ENCODE measurements around the gene FRYL.

DNA sequence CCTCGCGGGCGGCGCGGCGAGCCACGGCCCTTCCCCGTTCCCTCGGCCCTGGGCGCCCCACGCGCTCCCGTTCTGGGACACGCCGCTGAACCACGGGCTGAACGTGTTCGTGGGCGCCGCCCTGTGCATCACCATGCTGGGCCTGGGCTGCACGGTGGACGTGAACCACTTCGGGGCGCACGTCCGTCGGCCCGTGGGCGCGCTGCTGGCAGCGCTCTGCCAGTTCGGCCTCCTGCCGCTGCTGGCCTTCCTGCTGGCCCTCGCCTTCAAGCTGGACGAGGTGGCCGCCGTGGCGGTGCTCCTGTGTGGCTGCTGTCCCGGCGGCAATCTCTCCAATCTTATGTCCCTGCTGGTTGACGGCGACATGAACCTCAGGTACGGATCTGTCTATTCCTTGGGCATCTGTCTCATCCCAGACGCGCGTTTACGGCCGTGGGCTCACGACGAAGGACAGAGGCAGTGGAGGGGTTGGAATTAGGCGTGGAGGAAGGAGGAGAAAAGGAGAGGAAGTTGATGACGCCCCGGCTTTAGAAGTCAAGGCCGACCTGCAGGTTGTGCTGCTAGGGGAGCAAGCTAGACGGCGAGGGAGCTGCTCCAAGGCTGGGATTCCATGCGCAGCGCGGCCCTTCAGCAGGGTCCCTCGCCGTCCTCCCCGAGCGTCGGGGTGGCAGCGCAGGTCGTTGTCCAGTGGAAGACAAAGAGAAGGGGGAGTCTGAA lies 296.1 kb downstream of the FRYL start:
- TF ChIP-seq POLR2AphosphoS5 (IDR thresholded peaks at IDR 0.05) (no peak), POLR2A (IDR thresholded peaks at IDR 0.05) (no peak)
- TF ChIP-seq, protein P1, sequence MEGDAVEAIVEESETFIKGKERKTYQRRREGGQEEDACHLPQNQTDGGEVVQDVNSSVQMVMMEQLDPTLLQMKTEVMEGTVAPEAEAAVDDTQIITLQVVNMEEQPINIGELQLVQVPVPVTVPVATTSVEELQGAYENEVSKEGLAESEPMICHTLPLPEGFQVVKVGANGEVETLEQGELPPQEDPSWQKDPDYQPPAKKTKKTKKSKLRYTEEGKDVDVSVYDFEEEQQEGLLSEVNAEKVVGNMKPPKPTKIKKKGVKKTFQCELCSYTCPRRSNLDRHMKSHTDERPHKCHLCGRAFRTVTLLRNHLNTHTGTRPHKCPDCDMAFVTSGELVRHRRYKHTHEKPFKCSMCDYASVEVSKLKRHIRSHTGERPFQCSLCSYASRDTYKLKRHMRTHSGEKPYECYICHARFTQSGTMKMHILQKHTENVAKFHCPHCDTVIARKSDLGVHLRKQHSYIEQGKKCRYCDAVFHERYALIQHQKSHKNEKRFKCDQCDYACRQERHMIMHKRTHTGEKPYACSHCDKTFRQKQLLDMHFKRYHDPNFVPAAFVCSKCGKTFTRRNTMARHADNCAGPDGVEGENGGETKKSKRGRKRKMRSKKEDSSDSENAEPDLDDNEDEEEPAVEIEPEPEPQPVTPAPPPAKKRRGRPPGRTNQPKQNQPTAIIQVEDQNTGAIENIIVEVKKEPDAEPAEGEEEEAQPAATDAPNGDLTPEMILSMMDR (IDR thresholded peaks at IDR 0.05): no peak

All from breast epithelium (tissue), 3 donors.